H9 (cell line): ENCODE data around the gene UBXN10. TPM values are rescaled to one million over a fixed set of nuclear protein-coding genes. Genes with fewer than 3 reads are reported as not detected.

Experiments
- DNase-seq: peaks from one replicate; pipeline ENCODE4 v3.0.0-alpha.2; 2017
- H2AFZ ChIP-seq: one replicate; pipeline ENCODE4 v1.6.1; 2013; ENCODE audit warnings: mild to moderate bottlenecking, low read length, control low read depth, moderate library complexity
- H2AK5ac ChIP-seq: 2 replicates; pipeline ENCODE4 v1.6.1; 2013; ENCODE audit warnings: low read length, control low read depth, mixed read lengths; ENCODE audit not compliant: insufficient read length
- H2BK120ac ChIP-seq: one replicate; pipeline ENCODE4 v1.6.1; 2013; ENCODE audit warnings: low read depth, mild to moderate bottlenecking, low read length, control low read depth, inconsistent platforms; ENCODE audit not compliant: poor library complexity, severe bottlenecking
- H2BK12ac ChIP-seq: 2 replicates; pipeline ENCODE4 v1.6.1; 2013; ENCODE audit warnings: low read length, control low read depth, mixed read lengths, low read depth; ENCODE audit not compliant: insufficient read length
- H2BK15ac ChIP-seq: 2 replicates; pipeline ENCODE4 v1.6.1; 2013; ENCODE audit warnings: low read depth, low read length, control low read depth
- H2BK20ac ChIP-seq: one replicate; pipeline ENCODE4 v1.6.1; 2013; ENCODE audit warnings: low read depth, mild to moderate bottlenecking, low read length, control low read depth, inconsistent platforms; ENCODE audit not compliant: poor library complexity, severe bottlenecking
- H2BK5ac ChIP-seq: 2 replicates; pipeline ENCODE4 v1.6.1; 2013; ENCODE audit warnings: low read length, control low read depth, mixed read lengths; ENCODE audit not compliant: insufficient read length
- H3K14ac ChIP-seq: 2 replicates; pipeline ENCODE4 v1.6.1; 2013; ENCODE audit warnings: low read length, control low read depth; ENCODE audit not compliant: insufficient read depth
- H3K18ac ChIP-seq: 2 replicates; pipeline ENCODE4 v1.6.1; 2013; ENCODE audit warnings: low read depth, mild to moderate bottlenecking, mixed read lengths, low read length, control low read depth; ENCODE audit not compliant: insufficient read length
- H3K23ac ChIP-seq: 2 replicates; pipeline ENCODE4 v1.6.1; 2013; ENCODE audit warnings: low read length, control low read depth, mixed read lengths, low read depth; ENCODE audit not compliant: insufficient read length
- H3K23me2 ChIP-seq: 2 replicates; pipeline ENCODE4 v1.6.1; 2013; ENCODE audit warnings: low read depth, mild to moderate bottlenecking, mixed read lengths, low read length, control low read depth; ENCODE audit not compliant: insufficient read length, poor library complexity, severe bottlenecking
- H3K27ac ChIP-seq: 2 replicates; pipeline ENCODE4 v1.5.1; 2013; ENCODE audit warnings: low read length, control low read depth, mixed read lengths, low read depth; ENCODE audit not compliant: insufficient read length
- H3K27me3 ChIP-seq: 2 replicates; pipeline ENCODE4 v1.6.1; 2013; ENCODE audit warnings: low read length, control low read depth, inconsistent platforms; ENCODE audit not compliant: insufficient read depth
- H3K4ac ChIP-seq: 2 replicates; pipeline ENCODE4 v1.6.1; 2013; ENCODE audit warnings: low read depth, mild to moderate bottlenecking, control low read depth, inconsistent platforms, low read length, moderate library complexity
- H3K4me1 ChIP-seq: 2 replicates; pipeline ENCODE4 v1.6.1; 2013; ENCODE audit warnings: low read length, control low read depth, inconsistent platforms; ENCODE audit not compliant: insufficient read depth
- H3K4me2 ChIP-seq: 2 replicates; pipeline ENCODE4 v1.6.1; 2013; ENCODE audit warnings: low read length, control low read depth, mixed read lengths; ENCODE audit not compliant: insufficient read length, insufficient read depth
- H3K56ac ChIP-seq: 2 replicates; pipeline ENCODE4 v1.6.1; 2013; ENCODE audit warnings: low read depth, mild to moderate bottlenecking, mixed read lengths, low read length, control low read depth; ENCODE audit not compliant: insufficient read length
- H3K79me1 ChIP-seq: 2 replicates; pipeline ENCODE4 v1.6.1; 2013; ENCODE audit warnings: low read depth, mild to moderate bottlenecking, moderate library complexity, low read length, control low read depth, inconsistent platforms; ENCODE audit not compliant: insufficient read depth, poor library complexity, severe bottlenecking
- H3K79me2 ChIP-seq: 2 replicates; pipeline ENCODE4 v1.6.1; 2013; ENCODE audit warnings: low read length, control low read depth, inconsistent platforms; ENCODE audit not compliant: insufficient read depth
- H3K9ac ChIP-seq: 2 replicates; pipeline ENCODE4 v1.6.1; 2013; ENCODE audit warnings: low read length, control low read depth, mixed read lengths; ENCODE audit not compliant: insufficient read length; ENCODE audit errors: extremely low read depth
- H3K9me3 ChIP-seq: one replicate; pipeline ENCODE4 v1.6.1; 2013; ENCODE audit warnings: low read depth, low read length, inconsistent platforms; ENCODE audit not compliant: control insufficient read depth
- H3T11ph ChIP-seq: one replicate; pipeline ENCODE4 v1.6.1; 2013; ENCODE audit warnings: mild to moderate bottlenecking, low read length, control low read depth, inconsistent platforms
- H4K20me1 ChIP-seq: one replicate; pipeline ENCODE4 v1.6.1; 2013; ENCODE audit not compliant: control insufficient read depth, insufficient read length, insufficient read depth
- H4K5ac ChIP-seq: 2 replicates; pipeline ENCODE4 v1.6.1; 2013; ENCODE audit warnings: low read depth, mild to moderate bottlenecking, mixed read lengths, low read length, control low read depth; ENCODE audit not compliant: insufficient read length
- H4K8ac ChIP-seq: replicated peaks from 2 replicates; pipeline ENCODE4 v1.6.1; 2013; ENCODE audit warnings: low read length, control low read depth, mixed read lengths, low read depth; ENCODE audit not compliant: insufficient read length
- H4K91ac ChIP-seq: 2 replicates; pipeline ENCODE4 v1.6.1; 2013; ENCODE audit warnings: low read depth, mild to moderate bottlenecking, moderate library complexity, mixed read lengths, low read length, control low read depth; ENCODE audit not compliant: insufficient read length
- H3K27ac Mint-ChIP-seq, 3 experiments: 2 replicates in 2 of 3; 3 replicates in 1 of 3; pipeline ENCODE4 v1.8.0; 2020 to 2021; ENCODE audit warnings: mixed read lengths in 3 of 3, mild to moderate bottlenecking in 1 of 3, moderate library complexity in 1 of 3
- H3K27me3 Mint-ChIP-seq: 2 replicates; pipeline ENCODE4 v1.8.0; 2021; ENCODE audit warnings: low read depth, mild to moderate bottlenecking, moderate library complexity, mixed read lengths
- H3K36me3 Mint-ChIP-seq, 3 experiments: 2 replicates in 2 of 3; 3 replicates in 1 of 3; pipeline ENCODE4 v1.8.0; 2020 to 2021; ENCODE audit warnings: low read depth in 3 of 3, mixed read lengths in 3 of 3; ENCODE audit not compliant: insufficient read depth in 1 of 3
- H3K4me1 Mint-ChIP-seq, 2 experiments: 2 replicates each; pipeline ENCODE4 v1.8.0; 2020; ENCODE audit warnings: mixed read lengths in 2 of 2
- H3K4me3 Mint-ChIP-seq, 2 experiments: 2 replicates in 1 of 2; 3 replicates in 1 of 2; pipeline ENCODE4 v1.8.0; 2020 to 2021; ENCODE audit warnings: mild to moderate bottlenecking in 2 of 2, mixed read lengths in 2 of 2, moderate library complexity in 1 of 2
- H3K9me3 Mint-ChIP-seq, 2 experiments: 2 replicates in 1 of 2; 3 replicates in 1 of 2; pipeline ENCODE4 v1.8.0; 2020; ENCODE audit warnings: mild to moderate bottlenecking in 2 of 2, mixed read lengths in 2 of 2, moderate library complexity in 1 of 2
- WGBS: extraction: QIAGEN DNeasy Blood & Tissue Kit; methylation state at CpG from one replicate; pipeline ENCODE4 v1.1.7; 2013; ENCODE audit warnings: missing lambda C conversion rate, low lambda C conversion rate, mixed read lengths; ENCODE audit not compliant: insufficient read length; ENCODE audit errors: extremely low coverage; 5-methylcytosine and 5-hydroxymethylcytosine counted together
- total RNA-seq: library from RNA; stranded (reverse); gene quantifications from 2 replicates; pipeline ENCODE4 v1.2.1, GENCODE V29; 2021
- TF ChIP-seq, protein P1 (sequence below): fragments of 200-600 bp; sonication (generic); conservative IDR thresholded peaks from 3 replicates; pipeline ENCODE4 v1.8.0; 2021; ENCODE audit warnings: antibody characterized with exemption, mild to moderate bottlenecking

The UBXN10 gene
- total RNA-seq, 1 experiment from 2014 or later = 0.59 TPM

DNA sequence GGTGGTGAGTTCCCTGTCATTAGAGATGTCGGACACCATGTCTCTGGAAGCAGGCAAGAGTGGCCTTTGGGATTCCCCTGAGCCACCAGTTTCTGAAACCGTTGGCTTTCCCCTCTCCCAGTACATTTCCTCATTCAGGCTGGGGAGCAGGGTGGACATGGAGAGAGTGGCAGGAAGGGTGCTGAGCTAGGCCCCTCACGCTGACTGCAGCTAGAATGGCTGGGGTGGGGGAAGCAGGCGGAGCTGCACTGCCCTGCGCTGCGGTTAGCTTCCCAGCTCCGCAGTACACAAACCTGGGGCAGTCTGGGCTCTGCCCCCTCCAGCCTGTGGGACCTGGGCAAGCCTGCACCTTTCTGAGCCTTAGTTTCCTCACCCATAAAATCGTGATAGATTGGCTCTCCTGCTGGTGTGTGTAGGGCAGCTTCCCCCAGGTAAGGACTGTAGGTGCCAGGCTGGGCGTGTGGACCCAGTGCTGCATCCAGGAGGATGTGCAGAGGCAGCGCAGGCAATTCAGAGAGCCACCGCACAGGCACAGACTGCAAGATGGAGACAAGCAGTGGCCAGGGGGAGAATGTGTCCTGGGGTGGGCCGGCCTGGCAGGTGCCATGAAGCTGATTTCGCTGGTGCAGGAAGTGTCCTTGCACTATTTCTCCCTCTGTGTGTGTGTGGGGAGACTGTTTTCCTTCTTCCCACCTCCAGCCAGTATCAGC, 43.7 kb upstream of the UBXN10 start:
- Histone ChIP-seq H2BK15ac (no peak overlapping the region), H2BK20ac (no peak overlapping the region), H3K18ac (no peak overlapping the region), H3K9ac (no peak overlapping the region), H3K14ac (no peak overlapping the region), H3K4ac (no peak overlapping the region), H3K4me1 (no peaks in the 10 kb centered on the region), H3K4me2 (no peak overlapping the region), H3K79me1 (no peaks in the 10 kb centered on the region), H3K23me2 (no peaks in the 10 kb centered on the region), H3K79me2 (no peaks in the 10 kb centered on the region), H3K9me3 (no peaks in the 10 kb centered on the region), H2BK12ac (no peak overlapping the region), H2BK5ac (no peak overlapping the region), H4K5ac (no peak overlapping the region), H3K56ac (no peak overlapping the region), H4K8ac (no peak overlapping the region), H3K27ac (no peak overlapping the region), H3T11ph (no peak overlapping the region), H2AFZ (no peak overlapping the region), H3K23ac (no peak overlapping the region), H4K91ac (no peak overlapping the region), H4K20me1 (no peaks in the 10 kb centered on the region), H2AK5ac (no peak overlapping the region), H3K27me3 (no peaks in the 10 kb centered on the region), H2BK120ac (no peak overlapping the region)
- Mint-ChIP-seq H3K27me3 (peaks cover 2% of the 10 kb centered on the region), H3K9me3 (no peaks in the 10 kb centered on the region; a peak in 1 of 5 replicates), H3K4me3 (no peak overlapping the region; a peak in 1 of 5 replicates), H3K36me3 (no peaks in the 10 kb centered on the region), H3K27ac (no peak overlapping the region; a peak in 1 of 7 replicates), H3K4me1 (peaks cover 3 to 14% of the 10 kb centered on the region in 2 experiments)
- TF ChIP-seq, protein P1, sequence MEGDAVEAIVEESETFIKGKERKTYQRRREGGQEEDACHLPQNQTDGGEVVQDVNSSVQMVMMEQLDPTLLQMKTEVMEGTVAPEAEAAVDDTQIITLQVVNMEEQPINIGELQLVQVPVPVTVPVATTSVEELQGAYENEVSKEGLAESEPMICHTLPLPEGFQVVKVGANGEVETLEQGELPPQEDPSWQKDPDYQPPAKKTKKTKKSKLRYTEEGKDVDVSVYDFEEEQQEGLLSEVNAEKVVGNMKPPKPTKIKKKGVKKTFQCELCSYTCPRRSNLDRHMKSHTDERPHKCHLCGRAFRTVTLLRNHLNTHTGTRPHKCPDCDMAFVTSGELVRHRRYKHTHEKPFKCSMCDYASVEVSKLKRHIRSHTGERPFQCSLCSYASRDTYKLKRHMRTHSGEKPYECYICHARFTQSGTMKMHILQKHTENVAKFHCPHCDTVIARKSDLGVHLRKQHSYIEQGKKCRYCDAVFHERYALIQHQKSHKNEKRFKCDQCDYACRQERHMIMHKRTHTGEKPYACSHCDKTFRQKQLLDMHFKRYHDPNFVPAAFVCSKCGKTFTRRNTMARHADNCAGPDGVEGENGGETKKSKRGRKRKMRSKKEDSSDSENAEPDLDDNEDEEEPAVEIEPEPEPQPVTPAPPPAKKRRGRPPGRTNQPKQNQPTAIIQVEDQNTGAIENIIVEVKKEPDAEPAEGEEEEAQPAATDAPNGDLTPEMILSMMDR = no peak
- DNase-seq = no peak
- no CpG with 5 or more reads among the region's 13 CpGs for WGBS
